ENCODE data around the gene GPS2. TPM values are rescaled to one million over a fixed set of nuclear protein-coding genes. Genes with fewer than 3 reads are reported as not detected.

GPS2 gene
- total RNA-seq, 1 experiment from 2014 or later = 62.6 TPM

DNA sequence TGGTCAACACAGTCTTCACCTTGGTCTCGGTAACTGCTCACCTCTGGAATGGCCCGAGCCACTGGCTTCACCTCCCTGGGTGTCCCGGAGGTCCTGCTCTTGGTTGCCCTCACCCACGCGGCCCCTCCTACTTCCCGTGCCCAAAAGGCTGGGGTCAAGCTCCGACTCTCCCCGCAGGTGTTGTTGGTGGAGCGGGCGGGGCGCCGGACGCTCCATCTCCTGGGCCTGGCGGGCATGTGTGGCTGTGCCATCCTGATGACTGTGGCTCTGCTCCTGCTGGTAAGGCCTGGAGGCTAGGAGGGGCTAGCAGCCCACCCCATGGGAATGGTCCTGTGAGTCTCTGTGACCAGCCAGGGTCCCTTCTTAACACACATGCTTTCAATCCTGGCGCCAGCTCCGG is 30.2 kb downstream of the GPS2 start:
- H3K36me3 Mint-ChIP-seq (ENCODE audit: insufficient read depth in 1 of 3, low read depth in 3 of 3) = peaks cover 2 to 25% (median 11%) of the 10 kb centered on the region in 3 experiments; a peak in 5 of 7 replicates
- H3K4me1 ChIP-seq (ENCODE audit: insufficient read depth, low read length) = peaks cover 3% of the 10 kb centered on the region; the same call in 1 of the 2 replicates
- no peaks in the 10 kb centered on the region for H3K9me3 ChIP-seq (ENCODE audit: control insufficient read depth, low read depth, low read length)
- no peak overlapping the region for H4K8ac ChIP-seq (replicated peaks; ENCODE audit: insufficient read length, low read depth, low read length)
- no peak overlapping the region for H3K56ac ChIP-seq (ENCODE audit: insufficient read length, low read depth, low read length)
- H3K27ac ChIP-seq (ENCODE audit: insufficient read length, low read depth, low read length) = no peak overlapping the region
- no peak overlapping the region for H3T11ph ChIP-seq (ENCODE audit: low read length)
- no peak overlapping the region for H3K23ac ChIP-seq (ENCODE audit: insufficient read length, low read depth, low read length)
- no peak overlapping the region for H3K4me3 Mint-ChIP-seq
- H3K14ac ChIP-seq (ENCODE audit: insufficient read depth, low read length) = no peak overlapping the region
- no peak overlapping the region for H2BK15ac ChIP-seq (ENCODE audit: low read depth, low read length)
- H4K5ac ChIP-seq (ENCODE audit: insufficient read length, low read depth, low read length) = no peak overlapping the region
- no peaks in the 10 kb centered on the region for H3K79me2 ChIP-seq (ENCODE audit: insufficient read depth, low read length)
- H2BK12ac ChIP-seq (ENCODE audit: insufficient read length, low read depth, low read length) = no peak overlapping the region
- no peak overlapping the region for H4K91ac ChIP-seq (ENCODE audit: insufficient read length, low read depth, low read length)
- H3K4ac ChIP-seq (ENCODE audit: low read depth, low read length) = no peak overlapping the region
- WGBS (ENCODE audit: extremely low coverage, insufficient read length, low lambda C conversion rate) = no CpG with 5 or more reads among the region's 16 CpGs
- H2AFZ ChIP-seq (ENCODE audit: low read length) = no peak overlapping the region
- H2BK120ac ChIP-seq (ENCODE audit: low read depth, low read length, poor library complexity, severe bottlenecking) = no peak overlapping the region
- no peak overlapping the region for H2AK5ac ChIP-seq (ENCODE audit: insufficient read length, low read length)
- no peaks in the 10 kb centered on the region for H3K79me1 ChIP-seq (ENCODE audit: insufficient read depth, low read depth, low read length, poor library complexity, severe bottlenecking)
- no peak overlapping the region; a peak in 1 of 7 replicates for H3K27ac Mint-ChIP-seq
- H3K9me3 Mint-ChIP-seq = no peaks in the 10 kb centered on the region
- no peak for DNase-seq
- peaks cover 12% of the 10 kb centered on the region for H3K23me2 ChIP-seq (ENCODE audit: insufficient read length, low read depth, low read length, poor library complexity, severe bottlenecking)
- H2BK20ac ChIP-seq (ENCODE audit: low read depth, low read length, poor library complexity, severe bottlenecking) = no peak overlapping the region
- peaks cover 15 to 25% of the 10 kb centered on the region in 2 experiments for H3K4me1 Mint-ChIP-seq
- H4K20me1 ChIP-seq (ENCODE audit: control insufficient read depth, insufficient read depth, insufficient read length) = no peaks in the 10 kb centered on the region
- no peak overlapping the region for H3K9ac ChIP-seq (ENCODE audit: extremely low read depth, insufficient read length, low read length)
- peaks cover 13% of the 10 kb centered on the region for H3K27me3 Mint-ChIP-seq (ENCODE audit: low read depth)
- no peak overlapping the region for H2BK5ac ChIP-seq (ENCODE audit: insufficient read length, low read length)
- no peak overlapping the region for H3K18ac ChIP-seq (ENCODE audit: insufficient read length, low read depth, low read length)
- H3K4me2 ChIP-seq (ENCODE audit: insufficient read depth, insufficient read length, low read length) = no peak overlapping the region
- TF ChIP-seq, protein P1, sequence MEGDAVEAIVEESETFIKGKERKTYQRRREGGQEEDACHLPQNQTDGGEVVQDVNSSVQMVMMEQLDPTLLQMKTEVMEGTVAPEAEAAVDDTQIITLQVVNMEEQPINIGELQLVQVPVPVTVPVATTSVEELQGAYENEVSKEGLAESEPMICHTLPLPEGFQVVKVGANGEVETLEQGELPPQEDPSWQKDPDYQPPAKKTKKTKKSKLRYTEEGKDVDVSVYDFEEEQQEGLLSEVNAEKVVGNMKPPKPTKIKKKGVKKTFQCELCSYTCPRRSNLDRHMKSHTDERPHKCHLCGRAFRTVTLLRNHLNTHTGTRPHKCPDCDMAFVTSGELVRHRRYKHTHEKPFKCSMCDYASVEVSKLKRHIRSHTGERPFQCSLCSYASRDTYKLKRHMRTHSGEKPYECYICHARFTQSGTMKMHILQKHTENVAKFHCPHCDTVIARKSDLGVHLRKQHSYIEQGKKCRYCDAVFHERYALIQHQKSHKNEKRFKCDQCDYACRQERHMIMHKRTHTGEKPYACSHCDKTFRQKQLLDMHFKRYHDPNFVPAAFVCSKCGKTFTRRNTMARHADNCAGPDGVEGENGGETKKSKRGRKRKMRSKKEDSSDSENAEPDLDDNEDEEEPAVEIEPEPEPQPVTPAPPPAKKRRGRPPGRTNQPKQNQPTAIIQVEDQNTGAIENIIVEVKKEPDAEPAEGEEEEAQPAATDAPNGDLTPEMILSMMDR (conservative IDR thresholded peaks at IDR 0.05) = no peak
- no peaks in the 10 kb centered on the region for H3K27me3 ChIP-seq (ENCODE audit: insufficient read depth, low read length)

All from H9 (cell line).